Measurements from ENCODE around the gene CRYBA1. TPM values are rescaled to one million over a fixed set of nuclear protein-coding genes. Genes with fewer than 3 reads are reported as not detected.
"Not testable (repeated sequence)": the region's sequence is repeated elsewhere in the genome, so short reads cannot be mapped to it uniquely, and the experiment has no call there.

Gene CRYBA1
- total RNA-seq, 4 donors from 2014 or later, result not detected

DNA sequence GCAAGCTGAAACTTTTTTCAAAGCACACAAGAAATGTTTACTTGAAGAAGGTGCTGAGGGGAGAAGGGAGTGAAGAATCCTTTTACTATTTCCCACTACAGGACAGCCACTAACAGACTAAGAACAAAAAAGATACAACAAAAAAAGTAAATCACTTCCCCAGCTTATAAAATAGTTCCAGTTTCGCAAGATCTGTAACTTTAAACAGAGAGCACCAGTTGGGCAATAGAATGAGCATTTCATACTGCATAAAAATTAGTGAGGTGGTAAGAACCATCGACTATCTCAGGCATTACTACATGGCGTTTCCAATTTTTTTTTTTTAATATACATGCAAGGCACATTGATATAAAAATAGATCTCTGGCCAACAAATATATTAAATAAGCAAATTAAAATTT, 11.1 kb downstream of the CRYBA1 start:
- WGBS, 2 donors (ENCODE audit: low coverage in 1 of 2), result 74 to 80% methylated on average over 3 of the region's 3 CpGs
- intact Hi-C loops (cut with DNase I; ENCODE audit: low total_unique reads) (no loop called here), in situ Hi-C loops (cut with MboI; ENCODE audit: low pct_ligation_motif_present in 1 of 4, low pct_unique_long_range_greater_than_20kb in 1 of 4, low sequenced_read_pairs in 3 of 4) (no loop called here)
- Histone ChIP-seq H3K4me1 (peaks cover 0 to 40% (median 20%) of the 10 kb centered on the region in 4 donors), H3K4me3 (no peak overlapping the region), H3K36me3 (peaks cover 0 to 29% (median 14%) of the 10 kb centered on the region in 4 donors), H3K27me3 (no peaks in the 10 kb centered on the region), H3K9me3 (no peaks in the 10 kb centered on the region), H3K27ac (peak overlapping the region; percentile 48 to 67 (median 56))
- no peak for DNase-seq
- TF ChIP-seq EP300 (IDR thresholded peaks at IDR 0.05; ENCODE audit: low read depth) (no peak), POLR2A (IDR thresholded peaks at IDR 0.05) (no peak), POLR2AphosphoS5 (IDR thresholded peaks at IDR 0.05) (no peak)
- TF ChIP-seq, protein P1, sequence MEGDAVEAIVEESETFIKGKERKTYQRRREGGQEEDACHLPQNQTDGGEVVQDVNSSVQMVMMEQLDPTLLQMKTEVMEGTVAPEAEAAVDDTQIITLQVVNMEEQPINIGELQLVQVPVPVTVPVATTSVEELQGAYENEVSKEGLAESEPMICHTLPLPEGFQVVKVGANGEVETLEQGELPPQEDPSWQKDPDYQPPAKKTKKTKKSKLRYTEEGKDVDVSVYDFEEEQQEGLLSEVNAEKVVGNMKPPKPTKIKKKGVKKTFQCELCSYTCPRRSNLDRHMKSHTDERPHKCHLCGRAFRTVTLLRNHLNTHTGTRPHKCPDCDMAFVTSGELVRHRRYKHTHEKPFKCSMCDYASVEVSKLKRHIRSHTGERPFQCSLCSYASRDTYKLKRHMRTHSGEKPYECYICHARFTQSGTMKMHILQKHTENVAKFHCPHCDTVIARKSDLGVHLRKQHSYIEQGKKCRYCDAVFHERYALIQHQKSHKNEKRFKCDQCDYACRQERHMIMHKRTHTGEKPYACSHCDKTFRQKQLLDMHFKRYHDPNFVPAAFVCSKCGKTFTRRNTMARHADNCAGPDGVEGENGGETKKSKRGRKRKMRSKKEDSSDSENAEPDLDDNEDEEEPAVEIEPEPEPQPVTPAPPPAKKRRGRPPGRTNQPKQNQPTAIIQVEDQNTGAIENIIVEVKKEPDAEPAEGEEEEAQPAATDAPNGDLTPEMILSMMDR (IDR thresholded peaks at IDR 0.05), result no peak

GRCh38 chr17:29263916-29264315, 17.3 kb downstream of the CRYBA1 start:
- Histone ChIP-seq H3K27ac (no peak overlapping the region), H3K4me1 (peaks cover 0 to 4% (median under 1%) of the 10 kb centered on the region in 4 donors), H3K4me3 (no peak overlapping the region), H3K36me3 (peaks cover 0 to 69% (median 35%) of the 10 kb centered on the region in 4 donors), H3K9me3 (no peaks in the 10 kb centered on the region), H3K27me3 (no peaks in the 10 kb centered on the region)
- intact Hi-C loops (cut with DNase I; ENCODE audit: low total_unique reads) (no loop called here), in situ Hi-C loops (cut with MboI; ENCODE audit: low pct_ligation_motif_present in 1 of 4, low pct_unique_long_range_greater_than_20kb in 1 of 4, low sequenced_read_pairs in 3 of 4) (no loop called here)
- 76 to 79% methylated on average over 4 to 5 of the region's 5 CpGs for WGBS, 2 donors (ENCODE audit: low coverage in 1 of 2)
- TF ChIP-seq POLR2AphosphoS5 (IDR thresholded peaks at IDR 0.05), result no peak
- no peak for TF ChIP-seq EP300 (IDR thresholded peaks at IDR 0.05; ENCODE audit: low read depth)
- TF ChIP-seq POLR2A (IDR thresholded peaks at IDR 0.05), result no peak
- TF ChIP-seq, protein P1 (IDR thresholded peaks at IDR 0.05), result no peak
- DNase-seq, result no peak

DNA sequence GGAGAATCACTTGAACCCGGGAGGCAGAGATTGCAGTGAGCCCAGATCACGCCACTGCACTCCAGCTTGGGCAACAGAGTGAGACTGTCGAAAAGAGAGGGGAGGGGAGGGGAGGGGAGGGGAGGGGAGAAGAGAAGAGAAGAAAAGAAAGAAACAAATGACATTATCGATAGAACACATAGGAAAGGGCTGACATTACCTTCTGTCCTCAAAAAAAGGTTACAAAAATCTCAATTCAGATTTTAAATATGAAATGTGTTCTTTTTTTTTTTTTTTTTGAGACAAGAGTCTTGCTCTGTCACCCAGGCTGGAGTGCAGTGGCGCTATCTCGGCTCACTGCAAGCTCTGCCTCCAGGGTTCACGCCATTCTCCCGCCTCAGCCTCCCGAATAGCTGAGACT, 25.3 kb downstream of the CRYBA1 start:
- H3K4me3 ChIP-seq; DNase-seq; in situ Hi-C loops (cut with MboI; ENCODE audit: low pct_ligation_motif_present in 1 of 4, low pct_unique_long_range_greater_than_20kb in 1 of 4, low sequenced_read_pairs in 3 of 4); intact Hi-C loops (cut with DNase I; ENCODE audit: low total_unique reads); H3K9me3 ChIP-seq; H3K27me3 ChIP-seq; H3K27ac ChIP-seq: not testable (repeated sequence)
- 86 to 97% methylated on average over 6 to 9 of the region's 9 CpGs for WGBS, 2 donors (ENCODE audit: low coverage in 1 of 2)
- Histone ChIP-seq H3K4me1 (peaks cover 0 to 42% (median 23%) of the 10 kb centered on the region in 4 donors), H3K36me3 (peaks cover 0 to 22% (median 5%) of the 10 kb centered on the region in 4 donors)

DNA sequence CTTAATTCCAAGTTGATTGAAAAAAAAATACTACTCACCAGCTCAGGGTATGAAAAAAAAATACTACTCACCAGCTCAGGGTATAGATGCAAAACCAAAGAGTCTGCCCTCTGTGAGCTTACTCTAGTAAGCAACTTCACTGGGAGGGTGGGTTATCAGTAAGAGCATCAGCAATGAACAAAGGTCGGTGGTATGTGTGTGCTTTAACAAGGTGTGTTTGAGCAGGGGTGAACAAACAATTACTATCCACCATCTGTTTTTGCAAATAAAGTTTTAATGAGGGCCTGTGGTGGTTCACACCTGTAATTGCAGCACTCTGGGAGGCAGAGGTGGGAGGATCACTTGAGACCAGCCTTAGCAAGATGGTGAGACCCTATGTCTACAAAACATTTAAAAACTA, 27.3 kb downstream of the CRYBA1 start:
- in situ Hi-C loops (cut with MboI; ENCODE audit: low pct_ligation_motif_present in 1 of 4, low pct_unique_long_range_greater_than_20kb in 1 of 4, low sequenced_read_pairs in 3 of 4) (no loop called here), intact Hi-C loops (cut with DNase I; ENCODE audit: low total_unique reads) (no loop called here)
- H3K4me1 ChIP-seq, result peaks cover 8 to 58% (median 30%) of the 10 kb centered on the region in 4 donors
- H3K9me3 ChIP-seq, result no peaks in the 10 kb centered on the region
- no peaks in the 10 kb centered on the region for H3K27me3 ChIP-seq
- TF ChIP-seq POLR2A (IDR thresholded peaks at IDR 0.05), result no peak
- TF ChIP-seq POLR2AphosphoS5 (IDR thresholded peaks at IDR 0.05), result no peak
- no peak for TF ChIP-seq EP300 (IDR thresholded peaks at IDR 0.05; ENCODE audit: low read depth)
- TF ChIP-seq, protein P1 (IDR thresholded peaks at IDR 0.05), result no peak
- peaks cover 0 to 26% (median 2%) of the 10 kb centered on the region in 4 donors for H3K36me3 ChIP-seq
- H3K4me3 ChIP-seq, result no peak overlapping the region
- no peak overlapping the region for H3K27ac ChIP-seq
- DNase-seq, result no peak
- WGBS, 2 donors (ENCODE audit: low coverage in 1 of 2), result 17 to 46% methylated on average over 1 of the region's 1 CpG

- in situ Hi-C loops (cut with MboI; ENCODE audit: low pct_ligation_motif_present in 1 of 4, low pct_unique_long_range_greater_than_20kb in 1 of 4, low sequenced_read_pairs in 3 of 4), result loop anchor here in 1 of 4 donors (25.0 kb wide), 1 partner anchor 141 kb away; no protein-coding TSS in a partner anchor
Measured at GRCh38 chr17:29278692-29279091, 32.0 kb downstream of the CRYBA1 start.

More at GRCh38 chr17:29278692-29279091, 32.0 kb downstream of the CRYBA1 start:
- Histone ChIP-seq H3K4me1 (peaks cover 19 to 66% (median 32%) of the 10 kb centered on the region in 4 donors), H3K36me3 (peaks cover 0 to 37% (median 4%) of the 10 kb centered on the region in 4 donors), H3K4me3 (no peak overlapping the region), H3K9me3 (no peaks in the 10 kb centered on the region), H3K27me3 (no peaks in the 10 kb centered on the region), H3K27ac (no peak overlapping the region)
- TF ChIP-seq POLR2A (IDR thresholded peaks at IDR 0.05), result no peak
- TF ChIP-seq, protein P1 (IDR thresholded peaks at IDR 0.05), result no peak
- no peak for TF ChIP-seq EP300 (IDR thresholded peaks at IDR 0.05; ENCODE audit: low read depth)
- TF ChIP-seq POLR2AphosphoS5 (IDR thresholded peaks at IDR 0.05), result no peak
- DNase-seq, result no peak
- intact Hi-C loops (cut with DNase I; ENCODE audit: low total_unique reads), result no loop called here
